OCI-LY3 (cell line): Measurements from ENCODE around the gene BPIFA1.

ENCODE experiments used
- EZH2phosphoT487 ChIP-seq: fragments of 200-600 bp; shearing (Covaris generic); IDR thresholded peaks from 2 replicates; pipeline ENCODE4 v1.6.1; 2018; ENCODE audit warnings: antibody characterized with exemption, mixed run types, low read depth
- TF ChIP-seq, protein P1 (sequence below): fragments of 200-600, 300-600 bp; sonication (generic); IDR thresholded peaks from 2 replicates; pipeline ENCODE4 v1.5.1; 2014; ENCODE audit warnings: antibody characterized with exemption, low read length, low read depth

GRCh38 chr20:33284937-33285336 lies 49.1 kb downstream of the BPIFA1 start:
- TF ChIP-seq, protein P1, sequence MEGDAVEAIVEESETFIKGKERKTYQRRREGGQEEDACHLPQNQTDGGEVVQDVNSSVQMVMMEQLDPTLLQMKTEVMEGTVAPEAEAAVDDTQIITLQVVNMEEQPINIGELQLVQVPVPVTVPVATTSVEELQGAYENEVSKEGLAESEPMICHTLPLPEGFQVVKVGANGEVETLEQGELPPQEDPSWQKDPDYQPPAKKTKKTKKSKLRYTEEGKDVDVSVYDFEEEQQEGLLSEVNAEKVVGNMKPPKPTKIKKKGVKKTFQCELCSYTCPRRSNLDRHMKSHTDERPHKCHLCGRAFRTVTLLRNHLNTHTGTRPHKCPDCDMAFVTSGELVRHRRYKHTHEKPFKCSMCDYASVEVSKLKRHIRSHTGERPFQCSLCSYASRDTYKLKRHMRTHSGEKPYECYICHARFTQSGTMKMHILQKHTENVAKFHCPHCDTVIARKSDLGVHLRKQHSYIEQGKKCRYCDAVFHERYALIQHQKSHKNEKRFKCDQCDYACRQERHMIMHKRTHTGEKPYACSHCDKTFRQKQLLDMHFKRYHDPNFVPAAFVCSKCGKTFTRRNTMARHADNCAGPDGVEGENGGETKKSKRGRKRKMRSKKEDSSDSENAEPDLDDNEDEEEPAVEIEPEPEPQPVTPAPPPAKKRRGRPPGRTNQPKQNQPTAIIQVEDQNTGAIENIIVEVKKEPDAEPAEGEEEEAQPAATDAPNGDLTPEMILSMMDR: no peak
- no peak for TF ChIP-seq EZH2phosphoT487
